PC-9 (cell line): ENCODE results near the gene RECQL5.

Experiments
- EZH2 ChIP-seq: fragments of 200-600 bp; sonication (generic); IDR thresholded peaks from 2 replicates; pipeline ENCODE4 v1.8.0; 2017; ENCODE audit warnings: antibody characterized with exemption, low read depth
- TF ChIP-seq, protein P1 (sequence below): fragments of 200-600 bp; sonication (generic); conservative IDR thresholded peaks from 2 replicates; pipeline ENCODE4 v1.6.1; 2017; ENCODE audit warnings: mixed run types, antibody characterized with exemption, mild to moderate bottlenecking, moderate library complexity

DNA sequence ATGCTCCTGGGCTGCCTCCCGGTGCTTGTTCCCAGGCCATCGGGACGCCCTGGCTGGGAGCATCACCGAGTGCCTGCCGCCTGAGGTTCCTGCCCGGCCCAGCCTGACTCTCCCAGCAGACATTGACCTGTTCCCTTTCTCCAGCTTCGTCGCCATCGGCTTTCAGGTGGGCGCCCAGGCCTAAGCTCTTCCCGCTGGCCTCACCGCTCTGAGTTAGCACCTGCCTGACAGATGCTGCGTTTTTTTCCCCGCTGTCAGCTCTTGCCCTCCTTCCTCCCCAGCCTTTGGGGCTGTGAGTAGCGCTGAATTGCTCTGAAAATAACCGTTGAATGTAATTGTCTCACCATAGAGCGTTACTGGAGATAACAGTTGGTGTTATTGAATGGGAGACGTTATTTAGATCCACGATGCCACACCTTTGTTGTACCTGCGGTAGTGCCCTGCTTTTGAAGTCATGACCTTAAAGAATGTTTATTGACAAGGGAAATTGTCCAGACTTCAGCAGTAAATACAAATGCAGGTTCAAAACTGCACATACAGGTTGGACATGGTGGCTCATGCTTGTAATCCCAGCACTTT, 55.0 kb downstream of the RECQL5 start:
- TF ChIP-seq, protein P1, sequence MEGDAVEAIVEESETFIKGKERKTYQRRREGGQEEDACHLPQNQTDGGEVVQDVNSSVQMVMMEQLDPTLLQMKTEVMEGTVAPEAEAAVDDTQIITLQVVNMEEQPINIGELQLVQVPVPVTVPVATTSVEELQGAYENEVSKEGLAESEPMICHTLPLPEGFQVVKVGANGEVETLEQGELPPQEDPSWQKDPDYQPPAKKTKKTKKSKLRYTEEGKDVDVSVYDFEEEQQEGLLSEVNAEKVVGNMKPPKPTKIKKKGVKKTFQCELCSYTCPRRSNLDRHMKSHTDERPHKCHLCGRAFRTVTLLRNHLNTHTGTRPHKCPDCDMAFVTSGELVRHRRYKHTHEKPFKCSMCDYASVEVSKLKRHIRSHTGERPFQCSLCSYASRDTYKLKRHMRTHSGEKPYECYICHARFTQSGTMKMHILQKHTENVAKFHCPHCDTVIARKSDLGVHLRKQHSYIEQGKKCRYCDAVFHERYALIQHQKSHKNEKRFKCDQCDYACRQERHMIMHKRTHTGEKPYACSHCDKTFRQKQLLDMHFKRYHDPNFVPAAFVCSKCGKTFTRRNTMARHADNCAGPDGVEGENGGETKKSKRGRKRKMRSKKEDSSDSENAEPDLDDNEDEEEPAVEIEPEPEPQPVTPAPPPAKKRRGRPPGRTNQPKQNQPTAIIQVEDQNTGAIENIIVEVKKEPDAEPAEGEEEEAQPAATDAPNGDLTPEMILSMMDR, result no peak
- TF ChIP-seq EZH2, result no peak
